ENCODE results near the gene C16orf82.
"Not testable (repeated sequence)": the region's sequence is repeated elsewhere in the genome, so short reads cannot be mapped to it uniquely, and the experiment has no call there.

Gene C16orf82

DNA sequence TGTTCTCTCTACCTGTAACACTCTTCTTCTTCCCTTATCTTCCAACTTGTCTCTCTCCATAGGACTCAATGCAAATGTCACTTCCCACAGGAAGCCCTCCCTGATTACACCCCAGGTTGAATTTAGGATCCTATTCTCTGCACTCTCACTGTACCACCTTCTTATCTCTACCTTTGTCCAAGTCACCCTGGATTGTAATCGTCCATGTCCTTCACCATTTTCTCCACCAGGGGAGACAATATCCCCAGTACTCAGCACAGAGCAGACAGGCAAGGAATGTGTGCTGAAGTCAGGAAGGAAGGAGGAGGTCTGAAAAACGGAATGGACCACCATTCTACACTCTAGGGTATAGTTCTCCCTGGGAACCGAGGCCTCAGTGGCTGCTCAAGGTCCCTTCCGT lies 14.2 kb downstream of the C16orf82 start:
- Histone ChIP-seq H3K9me3 (ENCODE audit: low read depth, low read length) (no peaks in the 10 kb centered on the region), H3K27ac (no peak overlapping the region), H3K9ac (ENCODE audit: insufficient read length) (no peak overlapping the region), H3K36me3 (ENCODE audit: insufficient read depth, low read length) (no peaks in the 10 kb centered on the region), H3K4me3 (no peak overlapping the region)
- no peak for DNase-seq (ENCODE audit: low read depth, low spot score)
- TF ChIP-seq EZH2 (IDR thresholded peaks at IDR 0.05) (no peak), FOXP2 (optimal IDR thresholded peaks at IDR 0.05; ENCODE audit: control extremely low read depth, extremely low read length, insufficient read depth) (no peak), POLR2AphosphoS5 (IDR thresholded peaks at IDR 0.05; ENCODE audit: borderline replicate concordance, low read depth, low read length) (no peak)

DNA sequence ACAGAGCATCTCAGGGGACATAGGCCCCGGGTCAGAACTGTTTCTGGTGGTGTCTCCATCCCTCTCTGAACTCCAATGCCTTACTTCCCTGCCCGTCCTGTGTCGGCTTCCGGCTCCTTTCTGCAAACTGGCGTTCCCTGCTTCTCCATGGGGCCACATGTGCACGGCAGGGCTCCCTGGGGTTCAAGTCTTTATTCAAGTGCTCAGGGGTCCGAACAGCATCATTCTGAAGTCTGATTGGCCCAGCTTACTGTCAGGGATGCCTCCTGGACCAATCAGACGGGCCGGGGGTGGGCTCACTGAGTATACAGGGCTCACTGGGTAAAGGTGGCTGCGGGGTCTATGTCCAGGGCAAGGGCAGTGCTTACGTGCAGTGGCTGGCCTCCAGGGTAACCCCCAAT lies 17.1 kb downstream of the C16orf82 start:
- no peak for TF ChIP-seq EZH2 (IDR thresholded peaks at IDR 0.05)
- TF ChIP-seq POLR2AphosphoS5 (IDR thresholded peaks at IDR 0.05; ENCODE audit: borderline replicate concordance, low read depth, low read length), result no peak
- no peak for TF ChIP-seq FOXP2 (optimal IDR thresholded peaks at IDR 0.05; ENCODE audit: control extremely low read depth, extremely low read length, insufficient read depth)
- no peak overlapping the region for H3K27ac ChIP-seq
- H3K9ac ChIP-seq (ENCODE audit: insufficient read length), result no peak overlapping the region
- no peak overlapping the region for H3K4me3 ChIP-seq
- no peak for DNase-seq (ENCODE audit: low read depth, low spot score)
- no peaks in the 10 kb centered on the region for H3K36me3 ChIP-seq (ENCODE audit: insufficient read depth, low read length)
- no peaks in the 10 kb centered on the region for H3K9me3 ChIP-seq (ENCODE audit: low read depth, low read length)

DNA sequence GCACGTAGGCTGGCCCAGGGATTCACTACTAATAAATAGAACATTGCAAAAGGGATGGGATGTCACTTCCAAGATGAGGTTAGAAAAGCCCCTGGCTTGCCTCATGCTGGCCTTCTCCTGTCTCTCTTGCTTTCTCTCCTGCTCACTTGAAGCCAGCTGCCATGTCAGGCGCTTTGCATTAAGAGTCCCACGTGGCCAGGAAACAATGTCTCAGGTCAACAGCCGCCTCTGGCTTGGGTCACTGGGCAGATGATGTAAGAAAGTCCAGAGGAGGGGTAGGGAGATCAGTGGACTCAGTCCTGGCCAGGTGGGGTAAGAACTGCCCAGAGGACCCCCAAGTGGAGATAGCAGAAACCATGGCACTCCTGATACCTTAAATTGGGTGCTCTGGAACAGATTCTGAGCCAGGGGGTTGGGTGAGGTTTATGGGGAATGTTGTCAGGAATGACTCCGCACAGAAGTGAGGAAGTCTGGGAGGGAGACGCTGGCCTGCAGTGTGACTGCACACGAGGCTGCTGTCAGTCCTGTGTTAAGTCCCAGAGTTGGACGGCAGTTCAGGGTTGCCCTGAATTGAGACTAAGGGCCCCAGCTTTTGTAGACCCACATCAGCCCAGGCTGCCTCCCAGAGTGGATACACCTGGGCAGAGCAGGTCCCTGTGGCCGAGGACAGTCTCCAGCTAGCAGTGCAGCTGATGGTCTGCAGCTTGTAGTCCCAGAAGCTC lies 17.7 kb downstream of the C16orf82 start:
- Histone ChIP-seq H3K4me3 (no peak overlapping the region), H3K9ac (ENCODE audit: insufficient read length) (no peak overlapping the region), H3K9me3 (ENCODE audit: low read depth, low read length) (no peaks in the 10 kb centered on the region), H3K36me3 (ENCODE audit: insufficient read depth, low read length) (no peaks in the 10 kb centered on the region), H3K27ac (no peak overlapping the region)
- DNase-seq (ENCODE audit: low read depth, low spot score), result no peak
- TF ChIP-seq EZH2 (IDR thresholded peaks at IDR 0.05) (no peak), FOXP2 (optimal IDR thresholded peaks at IDR 0.05; ENCODE audit: control extremely low read depth, extremely low read length, insufficient read depth) (no peak), POLR2AphosphoS5 (IDR thresholded peaks at IDR 0.05; ENCODE audit: borderline replicate concordance, low read depth, low read length) (no peak)

DNA sequence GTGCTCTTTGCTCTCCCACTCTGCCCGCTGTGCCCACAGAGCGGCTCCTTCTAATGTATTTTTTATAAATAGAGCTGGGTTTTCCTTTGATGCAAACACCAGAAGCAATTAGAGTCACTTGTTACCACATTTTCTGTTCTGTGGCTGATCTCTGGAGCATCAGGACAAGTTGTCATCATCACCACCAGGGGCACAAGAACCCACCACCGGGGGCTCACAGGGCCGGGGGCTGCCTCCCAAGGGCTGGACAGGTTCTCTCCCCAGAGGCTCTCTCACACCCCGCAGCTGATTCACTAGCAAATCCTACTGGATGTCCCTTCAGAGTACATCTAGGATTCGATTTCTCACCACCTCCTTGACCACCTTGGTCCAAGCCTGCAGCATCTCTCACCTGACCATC lies 18.5 kb downstream of the C16orf82 start:
- no peaks in the 10 kb centered on the region for H3K36me3 ChIP-seq (ENCODE audit: insufficient read depth, low read length)
- H3K9ac ChIP-seq (ENCODE audit: insufficient read length), result no peak overlapping the region
- H3K9me3 ChIP-seq (ENCODE audit: low read depth, low read length), result no peaks in the 10 kb centered on the region
- no peak overlapping the region for H3K27ac ChIP-seq
- no peak for DNase-seq (ENCODE audit: low read depth, low spot score)
- no peak overlapping the region for H3K4me3 ChIP-seq
- TF ChIP-seq FOXP2 (optimal IDR thresholded peaks at IDR 0.05; ENCODE audit: control extremely low read depth, extremely low read length, insufficient read depth), result no peak
- no peak for TF ChIP-seq POLR2AphosphoS5 (IDR thresholded peaks at IDR 0.05; ENCODE audit: borderline replicate concordance, low read depth, low read length)
- no peak for TF ChIP-seq EZH2 (IDR thresholded peaks at IDR 0.05)

DNA sequence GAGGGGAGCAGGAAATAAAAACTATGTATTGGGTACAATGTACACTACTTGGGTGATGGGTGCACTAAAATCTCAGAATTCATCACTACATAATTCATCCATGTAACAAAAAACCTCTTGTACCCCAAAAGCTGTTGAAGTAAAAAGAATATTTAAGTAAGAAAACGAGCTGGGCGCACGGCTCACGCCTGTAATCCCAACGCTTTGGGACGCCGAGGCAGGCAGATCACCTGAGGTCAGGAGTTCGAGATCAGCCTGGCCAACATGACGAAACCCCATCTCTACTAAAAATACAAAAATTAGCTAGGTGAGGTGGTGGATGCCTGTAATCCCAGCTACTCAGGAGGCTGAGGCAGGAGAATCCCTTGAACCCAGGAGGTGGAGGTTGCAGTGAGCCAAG lies 19.3 kb downstream of the C16orf82 start:
- not testable (repeated sequence) for H3K9me3 ChIP-seq (ENCODE audit: low read depth, low read length); DNase-seq (ENCODE audit: low read depth, low spot score); H3K9ac ChIP-seq (ENCODE audit: insufficient read length); H3K27ac ChIP-seq; H3K36me3 ChIP-seq (ENCODE audit: insufficient read depth, low read length); H3K4me3 ChIP-seq

DNA sequence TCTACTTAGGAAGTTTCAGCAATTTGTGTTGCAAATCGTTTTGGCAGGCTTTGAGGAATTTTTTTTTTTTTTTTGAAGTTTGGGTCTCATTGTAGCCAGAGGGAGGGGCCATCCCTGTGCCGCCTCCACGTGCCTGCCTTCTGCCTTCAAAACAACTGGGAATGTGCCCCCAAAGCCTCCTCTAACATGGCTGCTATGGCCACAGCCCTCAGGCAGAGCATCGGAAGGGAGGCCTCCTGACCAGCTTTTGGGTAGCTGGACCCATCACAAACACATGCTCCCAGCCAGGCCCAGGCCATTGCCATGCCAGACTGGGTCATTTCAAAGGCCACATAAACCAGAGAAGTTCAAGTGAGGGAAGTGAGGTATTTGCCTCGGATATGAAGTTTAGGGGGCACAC lies 21.5 kb downstream of the C16orf82 start:
- Histone ChIP-seq H3K27ac (no peak overlapping the region), H3K9ac (ENCODE audit: insufficient read length) (no peak overlapping the region), H3K36me3 (ENCODE audit: insufficient read depth, low read length) (no peaks in the 10 kb centered on the region), H3K9me3 (ENCODE audit: low read depth, low read length) (no peaks in the 10 kb centered on the region), H3K4me3 (no peak overlapping the region)
- no peak for DNase-seq (ENCODE audit: low read depth, low spot score)
- TF ChIP-seq POLR2AphosphoS5 (IDR thresholded peaks at IDR 0.05; ENCODE audit: borderline replicate concordance, low read depth, low read length) (no peak), EZH2 (IDR thresholded peaks at IDR 0.05) (no peak), FOXP2 (optimal IDR thresholded peaks at IDR 0.05; ENCODE audit: control extremely low read depth, extremely low read length, insufficient read depth) (no peak)

DNA sequence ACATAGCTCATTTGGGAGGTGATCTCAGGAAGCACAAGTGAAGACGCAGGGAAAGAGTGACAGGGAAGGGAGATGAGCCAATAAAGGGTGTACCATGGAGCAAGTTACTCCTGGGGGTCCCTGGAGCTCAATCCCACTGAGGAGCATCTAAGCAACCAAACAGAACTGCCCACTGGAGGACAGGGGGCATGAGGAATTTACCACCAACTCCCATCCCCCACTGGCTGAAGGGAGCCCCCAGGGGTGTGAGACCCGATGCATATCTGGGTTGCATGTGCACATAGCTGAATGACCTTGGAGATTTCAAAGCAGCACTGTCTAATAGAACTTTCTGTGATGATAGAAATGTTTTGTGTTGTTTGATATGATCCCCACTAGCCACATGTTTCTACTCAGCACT lies 29.6 kb downstream of the C16orf82 start:
- DNase-seq (ENCODE audit: low read depth, low spot score), result no peak
- TF ChIP-seq EZH2 (IDR thresholded peaks at IDR 0.05), result no peak
- TF ChIP-seq POLR2AphosphoS5 (IDR thresholded peaks at IDR 0.05; ENCODE audit: borderline replicate concordance, low read depth, low read length), result no peak
- TF ChIP-seq FOXP2 (optimal IDR thresholded peaks at IDR 0.05; ENCODE audit: control extremely low read depth, extremely low read length, insufficient read depth), result no peak
- H3K9me3 ChIP-seq (ENCODE audit: low read depth, low read length), result no peaks in the 10 kb centered on the region; the same call in 1 of the 2 replicates
- H3K4me3 ChIP-seq, result no peak overlapping the region
- no peak overlapping the region for H3K27ac ChIP-seq
- H3K9ac ChIP-seq (ENCODE audit: insufficient read length), result no peak overlapping the region
- H3K36me3 ChIP-seq (ENCODE audit: insufficient read depth, low read length), result no peaks in the 10 kb centered on the region

DNA sequence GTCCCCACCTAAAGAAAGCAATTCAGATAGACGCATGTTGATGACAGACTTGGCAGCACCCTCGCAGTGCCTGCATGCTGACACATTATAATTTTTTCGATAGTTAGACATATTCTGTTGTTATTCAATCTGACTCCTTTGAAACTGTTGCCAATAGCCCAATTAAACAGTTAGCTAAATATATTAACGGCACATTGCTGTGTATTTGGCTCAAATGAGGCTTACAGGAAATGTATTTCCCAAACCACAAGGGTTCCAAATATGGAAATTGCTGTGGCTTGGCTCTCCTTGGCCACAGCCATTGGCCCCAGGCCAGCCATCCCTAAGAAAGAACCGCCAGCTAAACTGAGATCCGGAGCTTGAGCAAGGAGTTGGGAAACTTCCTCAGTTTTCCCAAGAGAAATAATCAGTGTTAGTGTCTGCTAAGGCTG lies 31.1 kb downstream of the C16orf82 start:
- Histone ChIP-seq H3K4me3 (peak overlapping the region; percentile 63), H3K9me3 (ENCODE audit: low read depth, low read length) (no peaks in the 10 kb centered on the region; the same call in 1 of the 2 replicates), H3K36me3 (ENCODE audit: insufficient read depth, low read length) (no peaks in the 10 kb centered on the region), H3K9ac (ENCODE audit: insufficient read length) (no peak overlapping the region), H3K27ac (peak overlapping the region; percentile 87)
- DNase-seq (ENCODE audit: low read depth, low spot score), result peak; percentile 73
- TF ChIP-seq FOXP2 (optimal IDR thresholded peaks at IDR 0.05; ENCODE audit: control extremely low read depth, extremely low read length, insufficient read depth), result peak; percentile 62
- TF ChIP-seq POLR2AphosphoS5 (IDR thresholded peaks at IDR 0.05; ENCODE audit: borderline replicate concordance, low read depth, low read length), result no peak; the same call in 1 of the 2 replicates

Measured in SK-N-MC (cell line).